Psoas muscle (tissue), 8 donors: ENCODE measurements around the gene C10orf105. TPM values are rescaled to one million over a fixed set of nuclear protein-coding genes. Genes with fewer than 3 reads are reported as not detected.

ENCODE experiments used
- ATAC-seq, 4 donors: fragments of 200-7000 bp; cut with Tn5 transposase; one replicate each; pipeline ENCODE4 v1.9.1; 2020; ENCODE audit warnings: moderate library complexity in 3 of 4, mild to moderate bottlenecking in 2 of 4
- DNase-seq, 2 donors: peaks; one replicate each; pipeline ENCODE4 v3.0.0-alpha.2; 2020
- H3K27ac ChIP-seq: fragments of 200-600 bp; one replicate; pipeline ENCODE4 v1.8.0; 2022
- H3K27me3 ChIP-seq, 3 donors: fragments of 200-600 bp in 1 of 3; one replicate each; pipeline versions ENCODE4 v1.6.1 to v1.8.0; 2013 to 2022; ENCODE audit warnings: low read length in 2 of 3, mild to moderate bottlenecking in 2 of 3, moderate library complexity in 1 of 3; ENCODE audit not compliant: insufficient read depth in 3 of 3
- H3K36me3 ChIP-seq, 2 donors: fragments of 200-600 bp in 1 of 2; one replicate each; pipeline versions ENCODE4 v1.6.1 to v1.8.0; 2013 to 2022; ENCODE audit warnings: low read depth in 1 of 2, mild to moderate bottlenecking in 1 of 2, moderate library complexity in 1 of 2; ENCODE audit not compliant: insufficient read depth in 1 of 2
- H3K4me1 ChIP-seq: fragments of 200-600 bp; one replicate; pipeline ENCODE4 v1.8.0; 2022
- H3K4me3 ChIP-seq: fragments of 200-600 bp; one replicate; pipeline ENCODE4 v1.8.0; 2022; ENCODE audit warnings: mild to moderate bottlenecking
- H3K9me3 ChIP-seq: fragments of 200-600 bp; one replicate; pipeline ENCODE4 v1.8.0; 2022
- CTCF ChIP-seq: fragments of 200-600 bp; IDR thresholded peaks from one replicate; pipeline ENCODE4 v1.8.0; 2022; ENCODE audit warnings: antibody characterized with exemption
- WGBS, 3 donors: extraction: QIAGEN DNeasy Blood & Tissue Kit; methylation state at CpG; one replicate each; pipeline versions ENCODE4 v1.1.6 to v1.1.7; 2013; 5-methylcytosine and 5-hydroxymethylcytosine counted together
- intact Hi-C, 2 donors: fragments of 100-400 bp; cut with DNase I; formaldehyde crosslinking; loops; one replicate each; pipeline versions ENCODE4 v1.11.0 to v1.14.2; 2022
- polyA plus RNA-seq, 3 donors: library from polyadenylated mRNA; stranded (reverse); fragments of 200-250 nt; gene quantifications; one replicate each; pipeline ENCODE4 v1.2.3, GENCODE V29; 2013
- total RNA-seq, 4 donors: library from RNA; stranded (reverse); fragmentation: NEBNext Ultra II Directional in 2 of 4; extraction: Animal tissue kit (Norgen Biotek cat#: 25700) in 2 of 4; gene quantifications; one replicate each; pipeline versions ENCODE4 v1.2.1 to v1.2.4, GENCODE V29; 2021 to 2023
- donor health status: healthy with polysubstance abuse.
- donor health status: DM: no; HTN: no; CAD: no; lungs with moderate emphysema.
- donor health status: Bipolar disorder and iron deficiency.
- donor health status: healthy.
- donor health status: DM: yes; HTN: yes; CAD: no.
- donor health status: DM: no; HTN: no; CAD: no.
- donor health status: DM: no; HTN: no; CAD: no.
- donor health status: DM: yes; HTN: yes; CAD: no.

Gene C10orf105
- total and polyA plus RNA-seq, 7 donors, result 0.01 to 0.03 (median 0.03) TPM; not detected in 4

- H3K4me1 ChIP-seq, result peaks cover 17% of the 10 kb centered on the region
- no peaks in the 10 kb centered on the region for H3K9me3 ChIP-seq
- no peaks in the 10 kb centered on the region for H3K27me3 ChIP-seq
- no peak overlapping the region for H3K4me3 ChIP-seq
- intact Hi-C loops, result no loop called here
- no peaks in the 10 kb centered on the region for H3K36me3 ChIP-seq
- ATAC-seq (no peak), DNase-seq (no peak)
- 61 to 75% (median 64%) methylated on average over 9 of the region's 9 CpGs for WGBS, 3 donors
- no peak overlapping the region for H3K27ac ChIP-seq
- TF ChIP-seq CTCF, result no peak
These were observed 6.5 kb upstream of the C10orf105 start for GRCh38 chr10:71725998-71726579.

DNA sequence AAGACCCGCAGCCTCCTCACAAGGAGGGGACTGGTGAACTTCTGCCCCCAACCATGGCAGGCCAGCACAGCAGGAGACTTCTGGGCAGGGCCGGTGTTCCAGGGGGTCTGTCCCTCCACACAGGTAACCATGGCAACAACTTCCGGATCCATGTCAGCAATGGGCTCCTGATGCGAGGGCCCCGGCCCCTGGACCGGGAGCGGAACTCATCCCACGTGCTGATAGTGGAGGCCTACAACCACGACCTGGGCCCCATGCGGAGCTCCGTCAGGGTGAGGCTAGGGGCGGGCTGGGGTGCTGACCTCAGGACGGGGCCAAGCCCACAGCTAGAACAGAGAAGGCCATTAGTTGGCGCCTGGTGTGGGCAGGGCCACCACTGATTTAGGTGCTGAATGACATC, 5.7 kb upstream of the C10orf105 start:
- Histone ChIP-seq H3K27ac (no peak overlapping the region), H3K4me1 (peaks cover 17% of the 10 kb centered on the region), H3K36me3 (no peaks in the 10 kb centered on the region), H3K9me3 (no peaks in the 10 kb centered on the region), H3K4me3 (no peak overlapping the region), H3K27me3 (no peaks in the 10 kb centered on the region)
- intact Hi-C loops, result no loop called here
- TF ChIP-seq CTCF, result no peak
- ATAC-seq (no peak), DNase-seq (no peak)
- WGBS, 3 donors, result 95 to 98% (median 95%) methylated on average over 14 of the region's 14 CpGs

GRCh38 chr10:71724539-71724938, 5.0 kb upstream of the C10orf105 start:
- Histone ChIP-seq H3K36me3 (no peaks in the 10 kb centered on the region), H3K27me3 (no peaks in the 10 kb centered on the region), H3K4me3 (no peak overlapping the region), H3K27ac (no peak overlapping the region), H3K9me3 (no peaks in the 10 kb centered on the region), H3K4me1 (peaks cover 17% of the 10 kb centered on the region)
- ATAC-seq (no peak), DNase-seq (no peak)
- 78 to 86% (median 79%) methylated on average over 6 of the region's 6 CpGs for WGBS, 3 donors
- no peak for TF ChIP-seq CTCF
- intact Hi-C loops, result no loop called here

- no peak overlapping the region for H3K27ac ChIP-seq
- H3K27me3 ChIP-seq, result no peaks in the 10 kb centered on the region
- H3K9me3 ChIP-seq, result no peaks in the 10 kb centered on the region
- H3K4me1 ChIP-seq, result peaks cover 12% of the 10 kb centered on the region
- 92 to 93% (median 92%) methylated on average over 11 of the region's 11 CpGs for WGBS, 3 donors
- no peak for ATAC-seq
- no peak for TF ChIP-seq CTCF
- DNase-seq, result no peak
- H3K36me3 ChIP-seq, result no peaks in the 10 kb centered on the region
- no peak overlapping the region for H3K4me3 ChIP-seq
- intact Hi-C loops, result no loop called here
These were observed 3.7 kb upstream of the C10orf105 start for GRCh38 chr10:71723311-71723710.

DNA sequence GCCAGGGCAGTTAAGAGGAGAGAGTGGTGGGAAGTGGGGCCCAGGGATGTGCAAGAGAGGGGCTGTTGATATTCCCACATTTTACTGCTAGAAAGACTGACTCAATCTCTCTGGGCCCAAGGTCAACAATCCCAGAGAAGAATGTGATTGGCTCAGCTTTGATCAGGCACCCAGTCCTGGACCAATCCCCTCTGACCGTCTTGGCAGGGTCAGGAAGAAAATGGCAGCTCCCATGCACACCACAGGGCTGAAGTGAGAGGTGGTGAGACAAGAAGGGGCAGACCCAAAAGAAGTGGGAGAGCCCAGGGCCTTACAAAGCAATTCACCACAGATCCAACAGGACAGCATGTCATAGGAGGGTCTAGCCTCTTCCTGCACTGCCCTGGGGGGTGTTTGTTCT, 3.3 kb upstream of the C10orf105 start:
- ATAC-seq (no peak), DNase-seq (no peak)
- TF ChIP-seq CTCF, result no peak

More for the DNA sequence above, 3.3 kb upstream of the C10orf105 start:
- intact Hi-C loops, result no loop called here
- H3K36me3 ChIP-seq, result no peaks in the 10 kb centered on the region
- H3K4me1 ChIP-seq, result peaks cover 7% of the 10 kb centered on the region
- no peaks in the 10 kb centered on the region for H3K9me3 ChIP-seq
- no peak overlapping the region for H3K4me3 ChIP-seq
- no peaks in the 10 kb centered on the region for H3K27me3 ChIP-seq
- WGBS, 3 donors, result 82 to 98% (median 83%) methylated on average over 1 of the region's 1 CpG
- H3K27ac ChIP-seq, result no peak overlapping the region
